Stomach smooth muscle (tissue), 2 donors: ENCODE data around the gene RNFT2.
"Not testable (repeated sequence)": the region's sequence is repeated elsewhere in the genome, so short reads cannot be mapped to it uniquely, and the experiment has no call there.

Source experiments
- H3K27ac ChIP-seq: one replicate; pipeline ENCODE4 v1.7.0; 2013; ENCODE audit warnings: mild to moderate bottlenecking, low read length, inconsistent platforms
- H3K27me3 ChIP-seq, 2 donors: one replicate each; pipeline ENCODE4 v1.7.0; 2013; ENCODE audit warnings: low read length in 2 of 2; ENCODE audit not compliant: insufficient read depth in 2 of 2, control insufficient read depth in 1 of 2
- H3K36me3 ChIP-seq, 2 donors: one replicate each; pipeline ENCODE4 v1.7.0; 2013; ENCODE audit warnings: low read length in 2 of 2; ENCODE audit not compliant: control insufficient read depth in 2 of 2, insufficient read depth in 2 of 2
- H3K4me1 ChIP-seq: one replicate; pipeline ENCODE4 v1.7.0; 2013; ENCODE audit warnings: low read length; ENCODE audit not compliant: control insufficient read depth, insufficient read depth
- H3K4me3 ChIP-seq, 2 donors: one replicate each; pipeline ENCODE4 v1.7.0; 2013; ENCODE audit warnings: low read length in 2 of 2
- H3K9ac ChIP-seq, 2 donors: one replicate each; pipeline ENCODE4 v1.7.0; 2013; ENCODE audit warnings: low read length in 2 of 2, mild to moderate bottlenecking in 1 of 2
- H3K9me3 ChIP-seq, 2 donors: one replicate each; pipeline ENCODE4 v1.7.0; 2013; ENCODE audit warnings: low read length in 2 of 2; ENCODE audit not compliant: control insufficient read depth in 2 of 2
- donor health status: healthy.
- donor health status: Pancreatic carcinoma.

The RNFT2 gene

DNA sequence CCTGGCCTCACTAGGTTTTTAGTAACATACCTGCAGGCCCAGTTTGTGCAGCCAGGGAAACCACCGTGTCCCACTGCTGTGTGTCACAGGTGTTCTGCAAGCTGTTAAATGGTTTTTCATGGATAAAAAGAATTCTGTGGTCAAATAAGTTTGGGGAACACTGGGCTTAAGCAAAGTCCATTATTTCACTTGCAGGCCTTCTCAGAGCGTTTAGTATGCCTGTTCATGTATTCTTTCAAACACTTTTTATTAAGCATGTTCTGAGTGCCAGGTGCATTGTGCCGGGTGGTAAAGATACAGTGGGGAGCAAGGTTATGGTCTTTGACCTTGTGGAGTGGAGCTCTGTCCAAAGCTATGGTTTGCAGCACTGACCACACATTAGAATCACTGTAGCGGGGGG is 7.4 kb downstream of the RNFT2 start:
- Histone ChIP-seq H3K4me1 (no peaks in the 10 kb centered on the region), H3K9ac (no peak overlapping the region), H3K27me3 (no peaks in the 10 kb centered on the region), H3K27ac (no peak overlapping the region), H3K36me3 (no peaks in the 10 kb centered on the region), H3K9me3 (no peaks in the 10 kb centered on the region), H3K4me3 (no peak overlapping the region)

DNA sequence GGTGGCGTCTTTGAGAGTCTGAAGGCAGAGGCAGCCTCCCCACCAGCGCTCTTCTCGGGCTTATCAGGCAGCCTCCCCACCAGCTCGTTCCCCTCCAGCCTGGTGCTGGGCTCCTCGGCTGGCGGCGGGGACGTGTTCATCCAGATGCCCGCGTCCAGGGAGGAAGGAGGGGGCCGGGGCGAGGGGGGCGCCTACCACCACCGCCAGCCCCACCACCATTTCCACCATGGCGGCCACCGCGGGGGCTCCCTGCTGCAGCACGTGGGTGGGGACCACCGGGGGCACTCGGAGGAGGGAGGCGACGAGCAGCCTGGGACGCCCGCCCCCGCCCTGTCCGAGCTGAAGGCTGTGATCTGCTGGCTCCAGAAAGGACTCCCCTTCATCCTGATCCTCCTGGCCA is 11.8 kb downstream of the RNFT2 start:
- no peaks in the 10 kb centered on the region for H3K36me3 ChIP-seq
- H3K4me1 ChIP-seq: no peaks in the 10 kb centered on the region
- no peaks in the 10 kb centered on the region for H3K27me3 ChIP-seq

GRCh38 chr12:116750298-116750697 is 12.2 kb downstream of the RNFT2 start:
- Histone ChIP-seq H3K27me3 (no peaks in the 10 kb centered on the region), H3K4me3 (no peak overlapping the region), H3K36me3 (no peaks in the 10 kb centered on the region), H3K4me1 (no peaks in the 10 kb centered on the region), H3K27ac (no peak overlapping the region), H3K9me3 (no peaks in the 10 kb centered on the region), H3K9ac (no peak overlapping the region)

More for the DNA sequence above, 11.8 kb downstream of the RNFT2 start:
- Histone ChIP-seq H3K4me3 (no peak overlapping the region), H3K9me3 (no peaks in the 10 kb centered on the region), H3K9ac (no peak overlapping the region), H3K27ac (no peak overlapping the region)

- not testable (repeated sequence) for H3K4me3 ChIP-seq, H3K4me1 ChIP-seq, H3K9ac ChIP-seq, H3K36me3 ChIP-seq, H3K27ac ChIP-seq, H3K27me3 ChIP-seq, H3K9me3 ChIP-seq
These were observed 16.0 kb downstream of the RNFT2 start for GRCh38 chr12:116754097-116754496.

- not testable (repeated sequence) for H3K9me3 ChIP-seq, H3K36me3 ChIP-seq, H3K4me1 ChIP-seq, H3K4me3 ChIP-seq, H3K27me3 ChIP-seq, H3K27ac ChIP-seq, H3K9ac ChIP-seq
These were observed 16.7 kb downstream of the RNFT2 start for GRCh38 chr12:116754783-116755182.

DNA sequence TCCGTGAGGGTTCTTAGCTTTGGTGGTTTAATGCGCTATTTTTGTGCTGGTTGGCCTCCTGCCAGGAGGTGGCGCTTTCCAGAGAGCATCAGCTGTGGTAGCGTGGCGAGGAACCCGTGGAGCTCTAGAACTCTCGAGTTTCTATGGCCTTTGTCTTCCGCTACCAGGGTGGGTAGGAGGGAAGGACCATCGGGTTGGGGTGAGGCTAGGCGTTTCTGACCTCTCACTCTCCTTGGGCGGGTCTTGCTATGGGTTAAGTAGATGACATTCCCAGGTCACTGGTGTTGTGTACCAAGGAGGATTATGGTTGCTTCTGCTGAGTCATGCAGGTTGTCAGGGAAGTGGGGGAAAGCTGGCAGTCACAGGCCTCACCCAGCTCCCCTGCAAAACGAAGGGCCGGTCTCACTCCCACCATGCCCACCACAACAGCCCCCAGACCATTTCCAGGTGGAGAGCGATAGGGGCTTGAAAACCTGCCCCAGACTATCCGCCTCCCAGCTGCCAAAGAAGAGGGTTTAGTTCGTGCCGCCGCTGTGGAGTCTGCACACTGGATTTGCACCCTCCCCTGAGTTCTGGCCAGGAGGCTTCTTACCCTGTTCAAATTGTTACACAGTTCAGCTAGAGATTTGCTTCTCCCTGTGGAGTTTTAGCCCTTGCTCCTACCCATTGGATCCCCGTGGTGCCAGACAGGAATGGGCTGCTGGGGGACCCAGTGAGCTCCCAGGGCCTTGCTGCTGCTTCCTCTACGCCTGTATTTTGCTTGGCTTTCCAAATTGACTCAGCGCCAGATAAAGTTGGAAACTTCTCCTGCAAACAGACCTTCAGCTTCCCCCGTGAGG is 21.9 kb downstream of the RNFT2 start:
- H3K36me3 ChIP-seq: no peaks in the 10 kb centered on the region
- no peaks in the 10 kb centered on the region for H3K9me3 ChIP-seq
- no peaks in the 10 kb centered on the region for H3K27me3 ChIP-seq
- H3K4me3 ChIP-seq: no peak overlapping the region
- no peak overlapping the region for H3K9ac ChIP-seq
- H3K27ac ChIP-seq: no peak overlapping the region
- H3K4me1 ChIP-seq: no peaks in the 10 kb centered on the region

- H3K36me3 ChIP-seq: no peaks in the 10 kb centered on the region
- H3K9me3 ChIP-seq: no peaks in the 10 kb centered on the region
- H3K9ac ChIP-seq: no peak overlapping the region
- H3K27me3 ChIP-seq: no peaks in the 10 kb centered on the region
- H3K4me3 ChIP-seq: no peak overlapping the region
- no peak overlapping the region for H3K27ac ChIP-seq
- no peaks in the 10 kb centered on the region for H3K4me1 ChIP-seq
These were observed 22.5 kb downstream of the RNFT2 start for GRCh38 chr12:116760622-116761020.

GRCh38 chr12:116761499-116761898 is 23.4 kb downstream of the RNFT2 start:
- no peaks in the 10 kb centered on the region for H3K27me3 ChIP-seq
- H3K9me3 ChIP-seq: no peaks in the 10 kb centered on the region
- no peaks in the 10 kb centered on the region for H3K36me3 ChIP-seq
- H3K4me3 ChIP-seq: no peak overlapping the region
- no peak overlapping the region for H3K9ac ChIP-seq
- no peaks in the 10 kb centered on the region for H3K4me1 ChIP-seq
- no peak overlapping the region for H3K27ac ChIP-seq

- H3K36me3 ChIP-seq: no peaks in the 10 kb centered on the region
- H3K9me3 ChIP-seq: no peaks in the 10 kb centered on the region
- H3K27ac ChIP-seq: no peak overlapping the region
- no peak overlapping the region for H3K4me3 ChIP-seq
- no peaks in the 10 kb centered on the region for H3K27me3 ChIP-seq
- no peak overlapping the region for H3K9ac ChIP-seq
- no peaks in the 10 kb centered on the region for H3K4me1 ChIP-seq
These were observed 27.2 kb downstream of the RNFT2 start for GRCh38 chr12:116765271-116765670.

DNA sequence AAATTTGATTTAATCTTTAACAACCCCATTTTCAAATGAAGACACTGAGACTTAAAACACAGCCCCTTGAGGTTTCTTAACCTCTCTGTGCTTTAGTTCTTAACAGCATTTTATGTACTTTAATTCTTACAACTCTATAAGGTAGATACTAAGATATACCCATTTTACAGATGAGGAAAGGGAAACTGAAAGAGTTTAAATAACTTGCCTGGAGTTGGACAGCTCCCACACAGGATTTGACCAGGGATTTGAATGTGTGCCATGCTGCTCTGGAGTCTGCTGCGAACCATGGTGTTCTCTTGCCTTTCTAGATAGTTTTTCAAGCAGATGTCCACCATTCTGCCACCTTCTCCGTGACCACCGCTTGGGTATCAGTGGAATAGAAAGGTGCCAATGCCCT is 28.2 kb downstream of the RNFT2 start:
- Histone ChIP-seq H3K27me3 (no peaks in the 10 kb centered on the region), H3K4me1 (no peaks in the 10 kb centered on the region), H3K27ac (no peak overlapping the region), H3K36me3 (no peaks in the 10 kb centered on the region), H3K4me3 (no peak overlapping the region), H3K9me3 (no peaks in the 10 kb centered on the region), H3K9ac (no peak overlapping the region)

- Histone ChIP-seq H3K4me1 (no peaks in the 10 kb centered on the region), H3K9ac (no peak overlapping the region), H3K9me3 (no peaks in the 10 kb centered on the region), H3K27ac (no peak overlapping the region), H3K27me3 (no peaks in the 10 kb centered on the region), H3K4me3 (no peak overlapping the region), H3K36me3 (no peaks in the 10 kb centered on the region)
These were observed 28.6 kb downstream of the RNFT2 start for GRCh38 chr12:116766746-116767145.
